ENCODE results near the gene DNM1.

DNA sequence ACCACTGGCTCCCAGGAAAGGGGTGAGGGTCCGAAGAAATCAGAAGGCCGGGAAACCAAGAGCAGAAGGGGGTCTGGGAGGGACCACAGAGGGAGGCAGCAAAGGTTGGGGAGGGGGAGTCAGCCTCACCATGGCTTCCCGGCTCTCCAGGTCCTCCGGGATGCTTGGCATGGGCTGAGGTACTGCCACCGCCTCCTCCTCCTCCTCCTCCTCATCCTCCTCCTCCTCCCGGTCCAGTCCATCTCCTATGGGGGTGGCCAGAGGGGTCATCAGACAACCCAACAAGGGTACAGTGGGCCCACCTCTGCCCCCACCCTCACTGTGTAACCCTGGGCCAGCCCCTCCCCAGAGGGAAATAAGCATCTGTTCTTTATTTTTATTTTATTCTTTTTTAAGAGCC is 55.1 kb downstream of the DNM1 start:
- no peak for TF ChIP-seq POLR2AphosphoS5 (IDR thresholded peaks at IDR 0.05; ENCODE audit: borderline replicate concordance, low read depth, low read length)
- no peak for TF ChIP-seq EZH2 (IDR thresholded peaks at IDR 0.05)
